HL-60 (cell line): ENCODE results near the gene HMCN2.

Source experiments
- DNase-seq, 2 experiments: peaks; one replicate each; pipeline ENCODE4 v3.0.0-alpha.2; 2010 to 2020; ENCODE audit warnings: low read depth in 1 of 2, low spot score in 1 of 2
- H3K27ac ChIP-seq: fragments of 250-450 bp; sonication (Bioruptor Pico); replicated peaks from 2 replicates; pipeline ENCODE4 v1.5.1; 2020; ENCODE audit warnings: mild to moderate bottlenecking, moderate library complexity
- H3K27me3 ChIP-seq: fragments of 250-450 bp; sonication (Bioruptor Pico); 2 replicates; pipeline ENCODE4 v1.5.1; 2021; ENCODE audit warnings: mild to moderate bottlenecking, moderate library complexity; ENCODE audit not compliant: insufficient read depth, poor library complexity, severe bottlenecking
- H3K4me3 ChIP-seq: replicated peaks from 2 replicates; pipeline ENCODE4 v1.5.1; 2011; ENCODE audit warnings: mild to moderate bottlenecking, control low read depth, low read length; ENCODE audit not compliant: insufficient read depth
- GABPA ChIP-seq: IDR thresholded peaks from 2 replicates; pipeline ENCODE4 v1.6.1; 2012; ENCODE audit warnings: low read depth
- POLR2AphosphoS5 ChIP-seq: IDR thresholded peaks from 2 replicates; pipeline ENCODE4 v1.6.1; 2012; ENCODE audit warnings: low read depth
- SPI1 ChIP-seq: IDR thresholded peaks from 2 replicates; pipeline ENCODE4 v1.6.1; 2012; ENCODE audit warnings: low read depth, mild to moderate bottlenecking, borderline replicate concordance
- TF ChIP-seq, protein P1 (sequence below): IDR thresholded peaks from 2 replicates; pipeline ENCODE4 v1.6.1; 2012; ENCODE audit warnings: low read depth; ENCODE audit not compliant: insufficient replicate concordance
- TF ChIP-seq, protein P2 (sequence below): IDR thresholded peaks from one replicate; pipeline ENCODE4 v1.5.1; 2011; ENCODE audit warnings: low read length, control low read depth, inconsistent platforms; ENCODE audit not compliant: insufficient read depth

HMCN2 gene

DNA sequence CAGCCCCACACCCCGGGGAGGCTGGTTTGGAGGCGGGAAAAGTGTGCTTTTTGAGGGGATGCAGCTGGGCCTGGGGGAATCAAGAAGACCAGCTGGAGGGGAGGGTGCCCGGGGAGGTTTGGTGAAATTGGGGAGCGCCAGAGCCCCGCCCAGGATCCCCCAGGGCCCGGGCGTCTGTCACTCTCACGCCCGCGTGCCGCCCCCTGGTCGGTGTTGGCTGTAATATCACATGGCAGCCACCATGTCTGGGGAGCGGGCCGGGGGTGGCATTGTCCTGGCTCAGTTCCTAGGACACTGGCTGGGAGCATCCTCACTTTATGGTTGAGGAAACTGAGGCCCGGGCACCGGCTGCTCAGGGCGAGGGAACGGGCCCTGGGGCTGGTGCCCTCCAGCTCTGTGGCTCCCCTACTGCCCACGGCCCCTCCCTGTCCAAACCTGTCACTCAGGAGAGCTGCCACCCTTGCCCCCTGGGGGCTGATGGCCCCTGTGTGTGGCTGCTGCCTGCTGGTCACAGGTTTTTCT lies 206.7 kb downstream of the HMCN2 start:
- no peak for DNase-seq
- Histone ChIP-seq H3K4me3 (no peak overlapping the region), H3K27me3 (no peaks in the 10 kb centered on the region), H3K27ac (no peak overlapping the region)
- no peak for TF ChIP-seq POLR2AphosphoS5
- TF ChIP-seq, protein P1, sequence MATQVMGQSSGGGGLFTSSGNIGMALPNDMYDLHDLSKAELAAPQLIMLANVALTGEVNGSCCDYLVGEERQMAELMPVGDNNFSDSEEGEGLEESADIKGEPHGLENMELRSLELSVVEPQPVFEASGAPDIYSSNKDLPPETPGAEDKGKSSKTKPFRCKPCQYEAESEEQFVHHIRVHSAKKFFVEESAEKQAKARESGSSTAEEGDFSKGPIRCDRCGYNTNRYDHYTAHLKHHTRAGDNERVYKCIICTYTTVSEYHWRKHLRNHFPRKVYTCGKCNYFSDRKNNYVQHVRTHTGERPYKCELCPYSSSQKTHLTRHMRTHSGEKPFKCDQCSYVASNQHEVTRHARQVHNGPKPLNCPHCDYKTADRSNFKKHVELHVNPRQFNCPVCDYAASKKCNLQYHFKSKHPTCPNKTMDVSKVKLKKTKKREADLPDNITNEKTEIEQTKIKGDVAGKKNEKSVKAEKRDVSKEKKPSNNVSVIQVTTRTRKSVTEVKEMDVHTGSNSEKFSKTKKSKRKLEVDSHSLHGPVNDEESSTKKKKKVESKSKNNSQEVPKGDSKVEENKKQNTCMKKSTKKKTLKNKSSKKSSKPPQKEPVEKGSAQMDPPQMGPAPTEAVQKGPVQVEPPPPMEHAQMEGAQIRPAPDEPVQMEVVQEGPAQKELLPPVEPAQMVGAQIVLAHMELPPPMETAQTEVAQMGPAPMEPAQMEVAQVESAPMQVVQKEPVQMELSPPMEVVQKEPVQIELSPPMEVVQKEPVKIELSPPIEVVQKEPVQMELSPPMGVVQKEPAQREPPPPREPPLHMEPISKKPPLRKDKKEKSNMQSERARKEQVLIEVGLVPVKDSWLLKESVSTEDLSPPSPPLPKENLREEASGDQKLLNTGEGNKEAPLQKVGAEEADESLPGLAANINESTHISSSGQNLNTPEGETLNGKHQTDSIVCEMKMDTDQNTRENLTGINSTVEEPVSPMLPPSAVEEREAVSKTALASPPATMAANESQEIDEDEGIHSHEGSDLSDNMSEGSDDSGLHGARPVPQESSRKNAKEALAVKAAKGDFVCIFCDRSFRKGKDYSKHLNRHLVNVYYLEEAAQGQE = no peak
- no peak for TF ChIP-seq SPI1
- TF ChIP-seq, protein P2, sequence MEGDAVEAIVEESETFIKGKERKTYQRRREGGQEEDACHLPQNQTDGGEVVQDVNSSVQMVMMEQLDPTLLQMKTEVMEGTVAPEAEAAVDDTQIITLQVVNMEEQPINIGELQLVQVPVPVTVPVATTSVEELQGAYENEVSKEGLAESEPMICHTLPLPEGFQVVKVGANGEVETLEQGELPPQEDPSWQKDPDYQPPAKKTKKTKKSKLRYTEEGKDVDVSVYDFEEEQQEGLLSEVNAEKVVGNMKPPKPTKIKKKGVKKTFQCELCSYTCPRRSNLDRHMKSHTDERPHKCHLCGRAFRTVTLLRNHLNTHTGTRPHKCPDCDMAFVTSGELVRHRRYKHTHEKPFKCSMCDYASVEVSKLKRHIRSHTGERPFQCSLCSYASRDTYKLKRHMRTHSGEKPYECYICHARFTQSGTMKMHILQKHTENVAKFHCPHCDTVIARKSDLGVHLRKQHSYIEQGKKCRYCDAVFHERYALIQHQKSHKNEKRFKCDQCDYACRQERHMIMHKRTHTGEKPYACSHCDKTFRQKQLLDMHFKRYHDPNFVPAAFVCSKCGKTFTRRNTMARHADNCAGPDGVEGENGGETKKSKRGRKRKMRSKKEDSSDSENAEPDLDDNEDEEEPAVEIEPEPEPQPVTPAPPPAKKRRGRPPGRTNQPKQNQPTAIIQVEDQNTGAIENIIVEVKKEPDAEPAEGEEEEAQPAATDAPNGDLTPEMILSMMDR = no peak
- TF ChIP-seq GABPA = no peak

DNA sequence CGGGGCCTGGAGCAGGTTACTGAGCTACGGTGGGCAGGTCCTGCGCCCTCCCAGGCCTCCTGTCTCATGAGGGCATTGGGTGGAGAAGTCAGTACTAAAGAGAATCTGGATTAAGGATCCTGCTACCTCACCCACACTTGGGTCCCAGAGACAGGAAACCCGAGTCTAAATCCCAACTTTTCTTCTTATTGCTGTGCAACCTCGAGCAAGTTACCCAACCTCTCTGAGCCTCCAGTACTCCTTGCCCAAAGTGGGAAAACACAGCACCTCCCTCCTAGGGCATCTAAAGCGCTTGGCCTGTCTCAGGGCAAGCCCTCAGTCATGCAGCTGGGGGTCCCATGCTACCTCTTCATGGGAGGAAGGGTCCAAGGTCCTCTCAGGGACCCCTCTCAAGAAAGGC lies 207.4 kb downstream of the HMCN2 start:
- TF ChIP-seq, protein P2 = no peak
- no peak for TF ChIP-seq SPI1
- no peak for TF ChIP-seq POLR2AphosphoS5
- TF ChIP-seq, protein P1 = no peak
- no peak for TF ChIP-seq GABPA
- no peak overlapping the region for H3K27ac ChIP-seq

DNA sequence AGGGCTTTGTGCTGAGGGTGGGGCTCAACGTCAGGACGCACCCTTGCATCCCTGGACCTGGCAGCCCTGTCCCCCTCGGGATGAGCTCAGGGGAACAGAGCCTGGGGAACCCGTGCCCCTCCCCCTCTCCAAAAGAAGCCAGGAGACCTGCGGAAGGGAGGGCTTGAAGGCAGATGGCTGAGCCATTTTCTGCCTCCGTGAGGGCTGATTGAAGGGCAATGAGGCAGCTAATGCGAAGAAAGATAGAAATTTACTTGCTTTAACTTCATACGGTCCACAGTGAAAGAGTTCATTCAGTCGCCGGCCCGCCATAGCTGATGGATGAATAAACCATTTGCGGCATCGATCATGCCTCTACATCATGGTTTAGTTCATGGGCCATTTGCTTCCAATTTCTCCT lies 208.0 kb downstream of the HMCN2 start:
- Histone ChIP-seq H3K27ac (no peak overlapping the region), H3K4me3 (no peak overlapping the region), H3K27me3 (no peaks in the 10 kb centered on the region)
- no peak for TF ChIP-seq GABPA
- TF ChIP-seq SPI1 = no peak
- TF ChIP-seq POLR2AphosphoS5 = no peak
- TF ChIP-seq, protein P1 = no peak
- TF ChIP-seq, protein P2 = no peak
- DNase-seq = no peak

More for the DNA sequence above, 207.4 kb downstream of the HMCN2 start:
- H3K4me3 ChIP-seq = no peak overlapping the region
- H3K27me3 ChIP-seq = no peaks in the 10 kb centered on the region
- DNase-seq = no peak
